ENCODE data around the gene SLAMF7.

- TF ChIP-seq CTCF (IDR thresholded peaks at IDR 0.05) = no peak
- TF ChIP-seq POLR2A (IDR thresholded peaks at IDR 0.05) = no peak
Measured at GRCh38 chr1:160722726-160723125, 16.3 kb upstream of the SLAMF7 start.

Measured in breast epithelium (tissue), 3 donors.